ENCODE data around the gene CASP3.

The CASP3 gene

GRCh38 chr4:184674011-184674410, 24.8 kb upstream of the CASP3 start:
- no peak for TF ChIP-seq CTCF (IDR thresholded peaks at IDR 0.05; ENCODE audit: borderline replicate concordance, insufficient read depth, low read depth, low read length)
- no peak overlapping the region for H3K4me3 ChIP-seq (ENCODE audit: low read depth, low read length)

- TF ChIP-seq CTCF (IDR thresholded peaks at IDR 0.05; ENCODE audit: borderline replicate concordance, insufficient read depth, low read depth, low read length) = no peak
- H3K4me3 ChIP-seq (ENCODE audit: low read depth, low read length) = no peak overlapping the region
Measured at GRCh38 chr4:184672741-184673140, 23.5 kb upstream of the CASP3 start.

- no peak overlapping the region for H3K4me3 ChIP-seq (ENCODE audit: low read depth, low read length)
- no peak for TF ChIP-seq CTCF (IDR thresholded peaks at IDR 0.05; ENCODE audit: borderline replicate concordance, insufficient read depth, low read depth, low read length)
Measured at GRCh38 chr4:184671101-184671500, 21.9 kb upstream of the CASP3 start.

GRCh38 chr4:184669251-184669650, 20.0 kb upstream of the CASP3 start:
- no peak overlapping the region for H3K4me3 ChIP-seq (ENCODE audit: low read depth, low read length)
- no peak for TF ChIP-seq CTCF (IDR thresholded peaks at IDR 0.05; ENCODE audit: borderline replicate concordance, insufficient read depth, low read depth, low read length)

- H3K4me3 ChIP-seq (ENCODE audit: low read depth, low read length) = no peak overlapping the region
- no peak for TF ChIP-seq CTCF (IDR thresholded peaks at IDR 0.05; ENCODE audit: borderline replicate concordance, insufficient read depth, low read depth, low read length)
Measured at GRCh38 chr4:184668511-184669114, 19.4 kb upstream of the CASP3 start.

- H3K4me3 ChIP-seq (ENCODE audit: low read depth, low read length) = no peak overlapping the region
- TF ChIP-seq CTCF (IDR thresholded peaks at IDR 0.05; ENCODE audit: borderline replicate concordance, insufficient read depth, low read depth, low read length) = no peak
Measured at GRCh38 chr4:184668096-184668495, 18.8 kb upstream of the CASP3 start.

- TF ChIP-seq CTCF (IDR thresholded peaks at IDR 0.05; ENCODE audit: borderline replicate concordance, insufficient read depth, low read depth, low read length) = no peak
Measured at GRCh38 chr4:184666670-184667069, 17.4 kb upstream of the CASP3 start.

More at GRCh38 chr4:184666670-184667069, 17.4 kb upstream of the CASP3 start:
- no peak overlapping the region for H3K4me3 ChIP-seq (ENCODE audit: low read depth, low read length)

All from GM12875 (cell line).